Measurements from ENCODE around the gene ZNF574.

- TF ChIP-seq CTCF (IDR thresholded peaks at IDR 0.05) (no peak), REST (IDR thresholded peaks at IDR 0.05; ENCODE audit: low read depth, low read length) (no peak), GABPA (IDR thresholded peaks at IDR 0.05; ENCODE audit: low read depth) (no peak), YY1 (IDR thresholded peaks at IDR 0.05; ENCODE audit: low read depth) (no peak)
Measured at GRCh38 chr19:42105368-42105767, 29.4 kb downstream of the ZNF574 start.
